ENCODE results near the gene LPO. TPM values are rescaled to one million over a fixed set of nuclear protein-coding genes. Genes with fewer than 3 reads are reported as not detected.

The LPO gene
- total and polyA plus RNA-seq, 7 donors: 0.01 TPM; not detected in 6

GRCh38 chr17:58235821-58236220, 2.6 kb upstream of the LPO start:
- no peaks in the 10 kb centered on the region for H3K36me3 ChIP-seq (ENCODE audit: insufficient read depth in 1 of 2, low read depth in 1 of 2)
- no peak overlapping the region for H3K4me3 ChIP-seq
- WGBS, 3 donors: 53 to 60% (median 55%) methylated on average over 1 of the region's 1 CpG
- no peak for ATAC-seq
- no peak for DNase-seq
- intact Hi-C loops (cut with DNase I): no loop called here
- no peaks in the 10 kb centered on the region for H3K4me1 ChIP-seq
- TF ChIP-seq CTCF (IDR thresholded peaks at IDR 0.05): no peak
- no peaks in the 10 kb centered on the region for H3K9me3 ChIP-seq
- H3K27ac ChIP-seq: no peak overlapping the region
- peaks cover 0 to 32% (median 4%) of the 10 kb centered on the region in 3 donors for H3K27me3 ChIP-seq (ENCODE audit: insufficient read depth in 3 of 3, low read length in 2 of 3)

GRCh38 chr17:58236394-58236793, 2.0 kb upstream of the LPO start:
- ATAC-seq: no peak
- intact Hi-C loops (cut with DNase I): no loop called here
- WGBS, 3 donors: 68 to 88% (median 81%) methylated on average over 2 of the region's 2 CpGs
- peaks cover 0 to 36% (median 4%) of the 10 kb centered on the region in 3 donors for H3K27me3 ChIP-seq (ENCODE audit: insufficient read depth in 3 of 3, low read length in 2 of 3)
- H3K9me3 ChIP-seq: no peaks in the 10 kb centered on the region
- H3K27ac ChIP-seq: no peak overlapping the region
- H3K4me3 ChIP-seq: no peak overlapping the region
- no peaks in the 10 kb centered on the region for H3K36me3 ChIP-seq (ENCODE audit: insufficient read depth in 1 of 2, low read depth in 1 of 2)
- DNase-seq: no peak
- no peaks in the 10 kb centered on the region for H3K4me1 ChIP-seq
- no peak for TF ChIP-seq CTCF (IDR thresholded peaks at IDR 0.05)

- ATAC-seq (no peak), DNase-seq (no peak)
- intact Hi-C loops (cut with DNase I): no loop called here
- H3K4me3 ChIP-seq: no peak overlapping the region
- WGBS, 3 donors: 61 to 76% (median 73%) methylated on average over 1 of the region's 1 CpG
- no peak overlapping the region for H3K27ac ChIP-seq
- H3K27me3 ChIP-seq (ENCODE audit: insufficient read depth in 3 of 3, low read length in 2 of 3): peaks cover 0 to 41% (median 6%) of the 10 kb centered on the region in 3 donors
- TF ChIP-seq CTCF (IDR thresholded peaks at IDR 0.05): no peak
- no peaks in the 10 kb centered on the region for H3K9me3 ChIP-seq
- no peaks in the 10 kb centered on the region for H3K4me1 ChIP-seq
- no peaks in the 10 kb centered on the region for H3K36me3 ChIP-seq (ENCODE audit: insufficient read depth in 1 of 2, low read depth in 1 of 2)
Measured at GRCh38 chr17:58239987-58240386, 1.6 kb downstream of the LPO start.

- ATAC-seq: no peak
- no peak for DNase-seq
- 5 to 12% (median 11%) methylated on average over 4 of the region's 4 CpGs for WGBS, 3 donors
- no peaks in the 10 kb centered on the region for H3K9me3 ChIP-seq
- no peaks in the 10 kb centered on the region for H3K4me1 ChIP-seq
- no peaks in the 10 kb centered on the region for H3K36me3 ChIP-seq (ENCODE audit: insufficient read depth in 1 of 2, low read depth in 1 of 2)
- no peak for TF ChIP-seq CTCF (IDR thresholded peaks at IDR 0.05)
- H3K27me3 ChIP-seq (ENCODE audit: insufficient read depth in 3 of 3, low read length in 2 of 3): peaks cover 0 to 27% (median 8%) of the 10 kb centered on the region in 3 donors
- intact Hi-C loops (cut with DNase I): no loop called here
- no peak overlapping the region for H3K4me3 ChIP-seq
- no peak overlapping the region for H3K27ac ChIP-seq
Measured at GRCh38 chr17:58242171-58242784, 3.9 kb downstream of the LPO start.

GRCh38 chr17:58244963-58245362, 6.6 kb downstream of the LPO start:
- H3K9me3 ChIP-seq: no peaks in the 10 kb centered on the region
- intact Hi-C loops (cut with DNase I): no loop called here
- no peak overlapping the region for H3K27ac ChIP-seq
- no peaks in the 10 kb centered on the region for H3K36me3 ChIP-seq (ENCODE audit: insufficient read depth in 1 of 2, low read depth in 1 of 2)
- no peak overlapping the region for H3K4me3 ChIP-seq
- TF ChIP-seq CTCF (IDR thresholded peaks at IDR 0.05): no peak
- peaks cover 8% of the 10 kb centered on the region for H3K4me1 ChIP-seq
- WGBS, 3 donors: 69 to 72% (median 70%) methylated on average over 6 of the region's 6 CpGs
- DNase-seq: no peak
- ATAC-seq: no peak
- H3K27me3 ChIP-seq (ENCODE audit: insufficient read depth in 3 of 3, low read length in 2 of 3): peaks cover 0 to 33% (median 8%) of the 10 kb centered on the region in 3 donors

Measured in psoas muscle (tissue), 8 donors.